GM21447 (cell line): ENCODE results near the gene CPA4.
"Not testable (repeated sequence)": the region's sequence is repeated elsewhere in the genome, so short reads cannot be mapped to it uniquely, and the experiment has no call there.

ENCODE experiments used
- ATAC-seq: cut with Tn5 transposase; IDR thresholded peaks from one replicate; pipeline ENCODE4 v1.9.1; 2021; ENCODE audit not compliant: unreplicated experiment

CPA4 gene, protein sequence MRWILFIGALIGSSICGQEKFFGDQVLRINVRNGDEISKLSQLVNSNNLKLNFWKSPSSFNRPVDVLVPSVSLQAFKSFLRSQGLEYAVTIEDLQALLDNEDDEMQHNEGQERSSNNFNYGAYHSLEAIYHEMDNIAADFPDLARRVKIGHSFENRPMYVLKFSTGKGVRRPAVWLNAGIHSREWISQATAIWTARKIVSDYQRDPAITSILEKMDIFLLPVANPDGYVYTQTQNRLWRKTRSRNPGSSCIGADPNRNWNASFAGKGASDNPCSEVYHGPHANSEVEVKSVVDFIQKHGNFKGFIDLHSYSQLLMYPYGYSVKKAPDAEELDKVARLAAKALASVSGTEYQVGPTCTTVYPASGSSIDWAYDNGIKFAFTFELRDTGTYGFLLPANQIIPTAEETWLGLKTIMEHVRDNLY

DNA sequence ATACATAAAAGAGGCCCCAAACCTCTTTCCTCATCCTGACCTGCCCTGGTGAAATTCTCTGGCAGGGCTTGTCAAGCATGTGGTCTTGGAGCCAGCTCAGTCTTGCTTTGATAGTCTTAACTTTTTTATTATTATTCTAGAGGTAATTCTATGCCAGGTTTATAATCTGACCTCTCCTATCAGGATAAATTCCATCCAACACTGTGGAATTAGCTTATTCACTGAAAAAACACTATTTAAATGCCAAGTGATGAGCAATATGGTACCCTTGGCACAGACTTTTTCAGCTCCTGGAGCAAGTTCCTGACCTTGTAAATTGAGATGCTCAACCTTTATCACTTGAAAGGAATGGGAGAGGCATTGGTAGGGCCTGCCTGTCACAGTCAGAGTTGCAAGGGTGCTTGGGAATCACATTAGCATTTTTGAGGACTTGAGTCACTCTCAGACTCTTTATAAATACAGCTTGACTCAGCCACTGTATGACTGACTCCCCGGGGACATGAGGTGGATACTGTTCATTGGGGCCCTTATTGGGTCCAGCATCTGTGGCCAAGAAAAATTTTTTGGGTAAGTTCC lies at the start of gene CPA4:
TSS of gene CPA4 (plus strand) at position 480 of the 576 bp plus-strand sequence. CDS start at position 500, 20 bp downstream.
- no peak for ATAC-seq

DNA sequence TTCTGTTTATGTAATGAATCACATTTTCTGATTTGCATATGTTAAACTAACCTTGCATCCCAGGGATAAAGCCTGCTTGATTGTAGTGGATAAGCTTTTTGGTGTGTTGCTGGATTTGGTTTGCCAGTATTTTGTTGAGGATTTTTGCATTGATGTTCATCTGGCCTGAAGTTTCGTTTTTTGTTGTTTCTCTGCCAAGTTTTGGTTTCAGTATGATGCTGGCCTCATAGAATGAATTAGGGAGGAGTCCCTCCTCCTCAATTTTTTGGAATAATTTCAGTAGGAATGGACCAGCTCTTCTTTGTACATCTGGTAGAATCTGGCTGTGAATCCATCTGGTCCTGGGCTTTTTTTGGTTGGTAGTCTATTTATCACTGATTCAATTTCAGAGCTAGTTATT lies 49.5 kb upstream of the CPA4 start:
- not testable (repeated sequence) for ATAC-seq

- ATAC-seq: not testable (repeated sequence)
Observed at GRCh38 chr7:130246491-130246890, 46.5 kb upstream of the CPA4 start.

- not testable (repeated sequence) for ATAC-seq
Observed at GRCh38 chr7:130248842-130249241, 44.1 kb upstream of the CPA4 start.

GRCh38 chr7:130249626-130250025 lies 43.3 kb upstream of the CPA4 start:
- ATAC-seq: not testable (repeated sequence)

DNA sequence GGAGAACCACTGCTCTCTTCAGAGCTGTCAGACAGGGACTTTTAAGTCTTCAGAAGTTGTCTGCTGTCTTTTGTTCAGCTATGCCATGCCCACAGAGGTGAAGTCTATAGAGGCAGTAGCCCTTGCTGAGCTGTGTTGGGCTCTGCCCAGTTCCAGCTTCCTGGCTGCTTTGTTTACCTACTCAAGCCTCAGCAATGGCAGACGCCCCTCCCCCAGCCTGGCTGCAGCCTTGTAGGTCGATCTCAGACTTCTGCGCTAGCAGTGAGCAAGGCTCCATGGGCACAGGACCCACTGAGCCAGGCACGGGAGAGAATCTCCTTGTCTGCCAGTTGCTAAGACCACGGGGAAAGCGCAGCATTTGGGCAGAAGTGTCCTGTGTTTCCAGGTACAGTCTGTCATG lies 38.4 kb upstream of the CPA4 start:
- ATAC-seq: no peak

- no peak for ATAC-seq
Observed at GRCh38 chr7:130256704-130257103, 36.3 kb upstream of the CPA4 start.

GRCh38 chr7:130258494-130259078 lies 34.4 kb upstream of the CPA4 start:
- ATAC-seq: no peak

GRCh38 chr7:130262448-130262847 lies 30.5 kb upstream of the CPA4 start:
- no peak for ATAC-seq

- no peak for ATAC-seq
Observed at GRCh38 chr7:130263130-130263529, 29.8 kb upstream of the CPA4 start.

DNA sequence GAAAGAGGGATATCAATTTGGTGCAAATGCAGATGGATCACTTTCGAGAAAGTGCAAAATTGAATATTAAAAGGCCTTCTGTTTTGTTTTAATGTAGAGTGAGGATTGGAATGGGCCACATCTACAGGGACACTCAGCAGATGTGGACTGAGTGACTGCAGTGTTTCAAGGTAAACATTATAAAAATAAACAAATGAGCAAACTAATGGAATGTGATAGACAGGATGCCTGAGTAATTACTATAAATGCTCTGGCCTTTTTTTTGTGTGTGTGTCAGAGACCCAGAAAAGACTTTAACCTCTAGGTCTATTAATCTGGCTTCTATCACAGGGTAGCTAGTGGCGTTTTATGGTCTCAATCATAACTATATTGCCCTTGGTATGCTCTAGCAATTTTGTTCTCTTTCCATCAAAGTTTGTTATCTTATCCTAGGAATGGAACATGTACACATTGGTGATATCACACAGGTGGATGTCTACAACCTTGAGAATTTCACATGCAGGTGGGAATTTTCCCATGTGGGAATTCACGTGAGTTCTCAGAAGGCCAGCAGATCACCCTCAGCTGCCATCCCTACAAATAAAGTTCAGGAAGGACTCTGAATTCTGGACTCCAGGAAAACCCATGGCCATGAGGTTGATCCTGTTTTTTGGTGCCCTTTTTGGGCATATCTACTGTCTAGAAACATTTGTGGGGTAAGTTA lies 26.6 kb upstream of the CPA4 start, which contains the start of gene CPA2:
TSS of gene CPA2 (plus strand) at position 606 of the 703 bp plus-strand sequence. CDS start at position 625, 19 bp downstream.
- no peak for ATAC-seq

- ATAC-seq: no peak
Observed at GRCh38 chr7:130266961-130267321, 26.0 kb upstream of the CPA4 start.

GRCh38 chr7:130268463-130269317 lies 24.3 kb upstream of the CPA4 start:
- ATAC-seq: no peak

DNA sequence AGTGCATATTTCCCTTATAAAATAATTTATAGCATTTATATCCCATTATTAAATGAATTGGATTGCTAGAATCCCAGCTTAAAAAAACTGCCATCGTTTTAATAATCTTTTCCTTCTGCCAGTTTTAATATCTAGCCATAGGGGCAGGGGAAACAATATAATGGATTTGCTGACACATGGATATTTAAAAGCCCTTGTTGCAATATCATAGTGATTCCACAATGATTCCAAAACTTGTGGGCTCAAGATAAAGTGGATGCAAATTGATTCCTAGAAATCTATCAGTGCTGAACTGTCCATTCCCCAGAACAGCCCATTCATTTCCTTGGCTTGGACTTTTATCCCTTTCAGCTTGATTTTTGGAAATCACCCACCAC lies 23.7 kb upstream of the CPA4 start:
- ATAC-seq: no peak

DNA sequence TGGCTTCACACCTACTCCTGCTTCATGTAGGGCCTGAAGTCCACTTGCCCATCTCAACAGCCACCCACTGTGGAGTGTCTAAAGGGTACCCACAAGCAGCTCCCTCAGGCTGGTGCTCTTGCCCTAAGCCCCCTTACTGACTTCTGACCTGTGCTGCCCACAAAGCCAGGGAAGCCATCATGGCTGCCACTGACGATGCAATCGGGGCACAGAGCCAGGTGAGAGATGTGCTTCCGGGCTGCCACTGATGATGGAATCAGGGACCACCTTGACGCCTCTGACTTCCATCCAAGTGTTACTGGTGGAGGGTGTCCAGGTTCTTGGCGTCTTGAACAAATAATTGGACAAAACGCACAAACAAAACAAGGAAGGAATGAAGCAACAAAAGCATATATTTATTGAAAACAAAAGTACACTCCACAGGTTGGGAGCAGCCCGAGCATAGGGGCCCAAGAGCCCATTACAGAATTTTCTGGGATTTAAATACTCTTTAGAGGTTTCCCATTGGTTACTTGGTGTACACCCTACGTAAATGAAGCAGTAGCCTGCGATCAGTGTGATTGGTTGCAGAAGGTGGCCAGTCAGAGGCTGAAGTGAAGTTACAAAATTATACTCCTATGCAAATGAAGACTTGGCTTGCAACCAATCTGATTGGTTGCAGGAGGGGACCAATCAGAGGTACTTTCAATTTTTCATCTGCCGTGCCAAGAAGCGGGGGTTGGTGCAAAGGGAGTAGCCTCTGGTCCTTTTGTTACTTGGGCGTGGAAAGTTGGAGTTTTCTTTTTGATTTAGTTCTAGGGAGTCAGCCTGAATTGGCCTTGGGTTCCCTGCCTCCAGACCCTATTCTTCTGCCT lies 21.8 kb upstream of the CPA4 start:
- ATAC-seq: no peak

DNA sequence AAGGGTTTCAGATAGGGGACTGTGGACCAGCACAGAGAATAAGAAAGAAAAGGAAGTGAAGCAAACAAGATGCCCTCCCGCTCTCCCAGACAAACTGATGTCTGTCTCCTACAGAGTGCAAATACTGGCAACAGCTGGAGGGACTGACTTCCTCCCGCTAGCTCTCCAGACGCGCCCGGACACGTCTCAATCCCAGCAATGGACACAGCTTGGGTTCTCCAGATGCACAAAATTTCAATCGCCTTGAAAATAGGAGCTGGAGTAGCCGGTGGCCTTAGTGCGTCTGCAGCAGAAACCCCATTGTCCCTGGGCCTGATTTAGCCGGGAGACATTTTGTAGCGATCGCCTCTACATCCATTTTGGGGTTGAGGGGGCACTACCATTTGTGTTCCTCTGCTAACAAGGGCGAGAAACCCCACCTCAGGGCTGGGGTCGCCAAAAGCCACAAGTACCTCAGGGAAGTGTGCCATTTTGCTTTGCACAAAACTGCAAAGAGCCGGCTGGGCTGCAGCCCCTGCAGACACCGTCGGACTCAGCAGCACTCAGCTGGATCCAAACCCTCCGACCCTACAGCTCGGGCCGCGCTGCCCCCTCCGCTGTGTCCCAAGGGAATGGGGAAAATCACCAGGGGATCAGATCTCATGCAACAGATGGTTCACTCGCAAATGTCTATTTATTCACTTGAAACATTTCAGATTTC lies 20.4 kb upstream of the CPA4 start:
- ATAC-seq: no peak

DNA sequence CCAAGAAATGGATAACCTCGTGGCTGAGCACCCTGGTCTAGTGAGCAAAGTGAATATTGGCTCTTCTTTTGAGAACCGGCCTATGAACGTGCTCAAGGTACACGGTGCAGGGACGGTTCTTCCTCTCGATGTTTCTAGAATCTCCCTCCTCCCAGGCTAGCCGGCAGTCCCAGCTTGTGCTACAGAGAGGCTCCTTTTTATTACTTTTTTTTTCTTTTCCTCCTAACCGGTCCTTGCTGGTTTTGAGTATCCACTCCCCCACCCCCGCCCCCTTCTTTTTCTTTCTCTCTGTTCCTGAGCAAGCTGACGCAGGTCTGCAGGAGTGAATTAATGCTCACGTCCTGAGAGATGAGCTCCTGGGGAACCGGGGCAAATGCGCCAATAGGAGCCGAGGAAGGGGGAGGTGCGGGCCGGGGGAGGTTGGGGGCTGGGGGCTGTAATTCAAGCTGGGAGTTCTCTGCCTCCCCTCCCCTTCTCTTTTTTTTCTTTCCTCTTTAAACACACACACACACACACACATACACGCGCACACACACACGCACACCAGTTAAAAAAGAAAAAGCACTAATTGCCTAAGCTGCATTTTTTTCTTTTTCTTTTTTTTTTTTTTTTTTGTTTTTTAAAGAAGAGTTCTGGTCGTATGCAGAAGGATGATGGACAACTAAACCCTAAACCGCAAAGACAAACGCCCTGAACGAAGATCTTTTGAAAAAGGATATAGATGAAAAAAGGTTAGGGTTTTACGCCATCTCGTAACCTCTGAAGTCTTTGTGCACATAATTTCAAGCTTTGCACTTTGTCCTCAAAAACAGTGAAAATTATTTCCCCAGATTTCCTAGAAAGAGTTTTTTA lies 19.7 kb upstream of the CPA4 start:
- no peak for ATAC-seq

DNA sequence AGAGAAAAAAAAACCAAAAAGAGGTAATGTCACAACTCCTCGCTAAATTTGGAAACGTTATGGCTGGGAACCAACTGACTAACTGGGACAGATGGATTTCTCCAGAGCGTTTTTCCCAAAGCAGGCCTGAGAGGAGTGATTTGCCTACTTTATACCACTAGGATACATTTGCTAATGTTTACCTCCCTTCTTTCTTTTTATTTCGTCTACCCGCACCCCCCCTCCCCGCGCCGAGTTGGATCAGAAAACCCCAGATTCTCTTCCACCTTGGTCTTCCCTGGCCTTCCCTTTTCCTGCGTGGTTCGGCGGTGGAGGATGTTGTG lies 19.1 kb upstream of the CPA4 start:
- no peak for ATAC-seq
